HG02970 (cell line): Measurements from ENCODE around the gene TTC34.

ENCODE experiments used
- ATAC-seq: cut with Tn5 transposase; IDR thresholded peaks from one replicate; pipeline ENCODE4 v1.9.1; 2021; ENCODE audit warnings: mild to moderate bottlenecking, moderate library complexity, moderate number of reproducible peaks; ENCODE audit not compliant: unreplicated experiment, low FRiP score

TTC34 gene

DNA sequence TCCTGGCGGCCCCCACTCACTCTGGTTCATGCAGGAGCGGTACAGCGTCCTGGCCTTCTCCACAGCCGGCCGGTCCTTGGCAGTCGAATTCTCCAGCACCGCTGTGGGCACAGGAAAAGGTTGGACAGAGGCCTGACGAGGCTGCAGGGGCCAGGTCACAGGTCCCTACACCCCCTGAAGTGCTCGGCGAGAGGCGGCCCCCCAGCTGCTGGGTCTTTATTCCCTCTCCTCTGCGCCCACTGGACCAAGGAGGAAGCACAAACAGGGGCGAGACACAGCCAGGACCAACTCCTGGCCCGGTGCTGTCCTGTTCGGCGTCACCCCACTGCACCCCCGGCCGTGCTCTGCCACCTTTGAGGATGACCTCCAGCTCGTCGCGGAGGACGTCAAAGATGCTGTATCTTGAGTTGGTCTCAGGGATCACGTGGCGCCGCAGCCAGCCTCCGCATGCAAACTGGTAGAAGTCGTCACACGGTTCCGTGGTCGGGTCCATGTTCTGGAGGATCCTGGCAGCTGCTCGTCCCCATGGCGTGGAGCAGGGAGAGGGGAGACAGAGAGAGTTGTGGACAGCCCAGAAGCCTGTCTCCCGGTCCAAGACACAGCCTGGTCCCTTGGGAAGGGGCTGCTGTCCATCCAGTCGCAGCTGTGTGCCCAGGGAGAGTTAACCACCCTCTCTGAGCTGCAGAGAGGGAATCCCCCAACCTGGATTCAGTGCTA lies 192.0 kb downstream of the TTC34 start:
- ATAC-seq: no peak

DNA sequence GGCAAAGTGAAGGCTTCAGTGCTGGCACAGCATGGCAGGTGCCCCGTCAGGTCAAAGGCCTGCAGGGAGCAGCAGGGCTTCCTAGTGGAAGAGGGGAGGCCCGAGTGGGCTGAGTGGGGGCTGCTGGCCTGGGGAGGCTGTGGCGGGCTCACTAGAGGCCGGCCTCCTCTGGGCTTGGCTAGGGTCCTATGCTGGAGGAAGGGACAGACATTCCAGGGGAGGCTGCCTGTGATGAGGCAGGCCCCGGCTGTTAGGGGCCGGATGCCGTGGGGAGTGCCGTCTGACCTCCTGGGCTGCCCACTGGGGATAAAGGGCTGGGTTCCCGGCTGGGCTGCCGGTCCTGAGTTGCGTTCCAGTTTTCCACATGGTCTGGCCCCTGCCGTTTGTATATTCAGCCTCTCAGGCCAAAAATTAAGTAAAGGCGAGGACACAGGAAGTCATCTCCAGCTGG lies 193.8 kb downstream of the TTC34 start:
- ATAC-seq: no peak

DNA sequence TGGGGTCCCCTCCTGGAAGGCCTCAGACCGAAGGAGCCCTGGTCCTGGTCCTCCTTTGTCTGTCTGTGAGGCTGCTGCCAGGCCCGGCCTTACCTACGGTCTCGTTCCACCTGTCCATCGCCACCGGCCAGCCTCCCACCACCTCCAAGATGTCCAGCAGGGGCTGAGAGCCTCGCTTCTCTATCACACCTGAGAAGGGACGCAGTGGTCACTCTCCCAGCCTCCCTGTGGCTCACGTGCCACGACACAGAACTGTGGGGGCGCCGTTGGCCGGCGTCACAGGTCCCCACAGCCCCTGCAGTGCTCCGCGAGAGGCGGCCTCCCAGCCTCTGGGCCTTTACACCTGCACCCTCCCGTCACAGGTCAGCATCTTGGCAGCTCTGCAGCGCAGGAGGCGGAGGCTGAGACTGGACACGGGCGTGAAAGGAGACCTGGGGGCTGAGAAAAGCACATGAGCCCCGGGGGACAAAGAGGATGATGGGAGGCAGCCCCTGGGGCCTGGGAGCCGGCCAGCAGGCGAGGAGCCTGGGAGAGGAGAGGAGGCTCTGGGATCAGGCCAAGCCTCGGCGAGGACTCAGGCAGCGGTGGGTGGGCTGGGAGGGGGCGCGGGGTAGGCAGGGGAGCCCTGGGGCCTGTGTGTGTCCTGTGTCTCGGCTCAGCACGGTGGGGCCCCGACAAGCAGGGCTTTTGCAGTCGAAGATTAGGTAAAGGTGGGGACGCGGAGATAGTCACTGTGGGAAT lies 194.4 kb downstream of the TTC34 start:
- no peak for ATAC-seq

DNA sequence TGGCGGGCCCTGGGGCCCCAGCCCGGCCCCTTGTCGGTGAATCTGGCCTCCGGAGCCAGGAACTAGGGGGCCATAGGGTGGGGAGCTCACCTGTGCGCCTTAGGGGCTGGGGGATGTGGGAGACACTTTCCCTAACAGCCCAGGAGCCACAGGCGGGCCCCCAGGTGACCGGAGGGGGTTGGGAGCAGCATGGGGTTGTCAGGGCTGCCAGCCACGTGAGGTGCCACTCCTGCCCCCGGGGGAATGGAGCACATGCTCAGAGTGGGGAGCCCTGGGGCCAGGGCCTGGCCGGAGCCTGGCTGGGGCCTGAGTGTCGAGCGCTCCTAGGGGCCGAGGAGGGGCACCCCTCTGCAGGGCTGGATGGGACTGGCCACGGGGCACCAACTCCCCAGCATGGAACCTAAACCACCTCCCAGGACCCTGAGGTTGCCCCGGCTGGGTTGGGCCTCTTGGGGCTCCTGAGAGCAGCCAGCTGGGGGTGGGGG lies 195.1 kb downstream of the TTC34 start:
- no peak for ATAC-seq

DNA sequence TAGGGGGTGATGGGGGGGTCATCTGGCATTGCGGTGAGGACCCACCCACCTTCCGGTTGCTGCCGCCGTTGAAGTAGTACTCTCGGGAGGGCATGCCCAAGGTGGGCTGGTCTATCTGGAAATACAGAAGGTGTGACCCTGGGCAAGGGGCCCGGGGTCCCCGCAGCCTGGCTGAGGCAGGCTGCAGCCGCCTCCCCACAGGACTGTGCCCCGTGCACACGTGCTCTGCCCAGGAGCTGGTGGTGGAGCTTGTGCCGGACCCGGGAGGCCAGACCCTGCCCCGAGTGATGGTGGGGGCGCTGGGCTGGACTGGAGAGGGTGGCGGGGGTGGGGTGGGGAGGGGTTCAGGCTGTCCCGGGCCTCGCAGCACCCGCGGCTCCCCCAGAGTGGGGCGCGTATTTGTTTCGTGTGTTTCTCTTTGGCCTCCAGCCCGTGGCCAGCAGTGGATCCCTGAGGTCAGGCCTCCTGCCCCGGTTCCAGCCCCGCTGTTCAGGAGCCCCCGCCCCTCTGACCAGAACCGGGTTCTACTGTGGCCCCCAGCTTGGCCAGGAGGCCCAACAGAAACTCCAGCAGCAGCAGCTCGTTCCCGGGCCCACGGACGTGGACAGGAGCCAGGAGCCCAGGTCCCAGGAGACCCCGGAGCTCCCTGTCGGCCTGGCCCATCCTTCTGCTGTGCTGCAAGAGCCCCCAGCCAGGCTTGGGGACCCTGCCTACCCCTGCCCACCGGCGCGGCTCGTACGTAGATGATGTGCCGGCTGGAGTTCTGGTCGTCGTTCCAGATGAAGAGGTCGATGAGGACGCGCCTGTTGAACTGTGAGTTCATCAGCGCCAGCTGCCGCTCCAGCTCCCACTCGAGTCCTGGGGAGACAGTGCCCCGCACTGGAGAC lies 195.7 kb downstream of the TTC34 start:
- no peak for ATAC-seq

DNA sequence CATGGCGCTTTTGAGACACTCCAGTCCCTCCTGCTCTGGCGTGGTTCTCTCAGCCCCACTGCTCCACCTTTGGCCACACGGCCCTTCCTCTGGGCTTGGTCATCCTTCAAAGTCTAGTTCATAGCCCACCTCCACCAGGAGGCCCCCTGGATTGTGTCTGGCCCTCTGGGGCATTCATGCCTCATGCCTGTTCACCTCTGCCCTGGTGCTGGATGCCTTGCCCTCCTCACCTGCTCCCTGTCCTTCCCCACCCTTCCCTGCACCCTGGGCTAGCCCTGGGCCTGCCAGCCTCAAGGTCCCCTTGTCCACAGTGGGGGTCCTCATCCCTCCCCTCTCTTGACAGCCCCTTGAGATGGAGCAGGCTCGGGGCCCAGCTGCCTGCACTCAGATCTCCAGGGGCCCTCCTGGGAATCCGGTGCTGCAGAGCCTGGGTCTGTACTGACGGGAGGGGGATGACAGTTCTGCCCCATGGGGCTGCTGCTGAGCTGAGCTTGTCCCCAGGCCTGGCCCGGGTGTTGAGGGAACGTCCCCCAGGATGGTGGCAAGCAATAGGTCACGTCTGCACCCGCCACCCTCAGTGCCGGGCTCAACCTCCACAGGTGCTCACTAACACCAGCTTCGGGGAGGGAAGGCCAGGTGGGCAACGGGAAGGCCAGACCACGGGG lies 196.5 kb downstream of the TTC34 start:
- no peak for ATAC-seq

DNA sequence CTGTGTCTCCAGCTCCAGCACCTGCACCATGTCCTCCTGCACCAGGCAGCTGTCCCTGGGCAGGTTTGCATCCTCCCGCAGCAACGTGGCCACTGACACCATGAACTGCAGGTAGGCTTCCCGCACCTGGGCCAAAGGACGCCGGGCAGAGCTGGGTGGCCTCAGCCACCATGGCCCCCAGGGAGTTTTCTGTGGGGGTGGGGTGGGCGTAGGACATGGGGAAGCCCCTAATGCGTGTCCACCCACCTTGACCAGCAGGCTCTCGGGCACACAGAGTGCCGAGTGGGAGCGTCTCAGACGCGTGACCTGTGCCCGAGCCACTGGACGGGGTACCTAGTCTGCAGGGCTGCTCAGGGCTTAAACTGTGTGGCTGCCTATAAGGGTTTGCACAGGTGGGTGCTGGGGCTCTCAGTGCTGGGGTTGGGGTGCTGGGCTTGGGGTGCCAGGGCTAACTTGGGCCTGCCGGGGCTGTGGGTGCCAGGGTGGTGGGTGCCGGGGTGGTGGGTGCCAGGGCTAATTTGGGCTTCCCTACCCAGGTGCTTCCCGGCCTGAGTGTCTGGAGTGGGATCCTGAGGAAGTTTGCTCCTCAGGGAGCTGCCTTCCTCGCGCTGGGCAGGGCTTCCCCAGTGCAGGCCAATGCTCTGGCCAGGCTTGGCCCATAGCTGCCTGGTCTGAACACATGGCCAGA lies 197.2 kb downstream of the TTC34 start:
- no peak for ATAC-seq

DNA sequence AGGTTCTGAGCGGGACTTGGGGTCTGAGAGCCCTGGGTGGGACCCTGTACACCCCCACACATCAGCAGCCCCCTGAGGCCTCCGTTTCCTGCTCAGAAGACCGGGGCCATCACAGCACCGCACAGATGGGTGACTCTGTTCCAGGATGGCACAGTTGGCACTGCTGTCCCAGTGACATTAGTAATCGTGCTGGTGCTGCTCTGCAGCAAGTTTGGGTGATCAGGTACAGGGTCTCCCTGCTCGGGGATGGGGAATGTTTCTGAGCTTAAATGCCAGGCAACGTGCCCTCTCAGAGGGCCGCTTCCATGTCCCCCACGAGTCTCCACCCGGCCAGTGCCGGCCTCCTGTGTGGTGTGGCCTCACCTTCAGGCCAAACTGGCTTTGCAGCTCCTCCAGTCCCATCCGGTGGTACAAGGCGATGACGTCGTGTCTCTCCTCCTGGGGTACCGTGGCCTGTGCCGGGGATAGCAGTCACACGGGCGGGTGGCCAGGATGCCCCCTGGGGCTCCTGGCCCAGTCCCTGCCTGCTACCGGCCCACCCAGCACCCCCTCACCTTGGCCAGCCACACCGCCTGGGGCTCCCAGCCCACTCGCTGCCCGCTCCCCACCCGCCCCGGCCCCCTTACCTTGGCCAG lies 197.9 kb downstream of the TTC34 start:
- ATAC-seq: no peak

DNA sequence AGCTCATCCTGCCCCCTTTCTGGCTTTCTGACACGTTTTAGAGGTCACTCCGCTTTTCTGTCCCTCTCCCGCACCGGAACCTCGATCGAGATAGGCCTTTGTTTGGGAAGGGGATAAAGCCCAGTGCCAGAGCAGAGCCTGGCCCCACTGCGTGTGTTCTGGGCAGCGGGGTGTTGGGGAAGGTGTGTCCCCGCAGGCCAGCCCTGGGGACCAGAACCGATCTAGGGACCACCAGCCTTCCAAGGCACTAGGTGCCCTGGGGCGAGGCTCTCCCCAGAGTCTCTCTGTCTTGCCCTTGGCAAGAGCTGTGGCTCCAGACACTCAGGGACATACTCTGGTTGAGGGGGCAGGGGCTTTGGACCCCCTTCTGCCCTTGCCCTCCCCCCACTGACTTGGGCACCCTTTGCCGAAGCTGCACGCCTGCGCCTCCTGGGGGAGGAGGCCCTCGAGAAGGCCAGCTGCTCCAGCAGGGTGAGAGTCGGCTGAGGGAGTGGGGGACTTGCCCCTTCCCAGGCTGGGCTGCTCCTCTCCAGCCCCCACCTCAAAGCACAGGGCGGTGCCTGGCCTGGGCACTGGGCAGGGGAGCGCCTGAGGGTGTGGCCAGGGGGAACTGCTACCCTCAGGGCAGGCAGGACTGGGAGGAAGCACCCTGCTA lies 198.5 kb downstream of the TTC34 start:
- ATAC-seq: no peak

DNA sequence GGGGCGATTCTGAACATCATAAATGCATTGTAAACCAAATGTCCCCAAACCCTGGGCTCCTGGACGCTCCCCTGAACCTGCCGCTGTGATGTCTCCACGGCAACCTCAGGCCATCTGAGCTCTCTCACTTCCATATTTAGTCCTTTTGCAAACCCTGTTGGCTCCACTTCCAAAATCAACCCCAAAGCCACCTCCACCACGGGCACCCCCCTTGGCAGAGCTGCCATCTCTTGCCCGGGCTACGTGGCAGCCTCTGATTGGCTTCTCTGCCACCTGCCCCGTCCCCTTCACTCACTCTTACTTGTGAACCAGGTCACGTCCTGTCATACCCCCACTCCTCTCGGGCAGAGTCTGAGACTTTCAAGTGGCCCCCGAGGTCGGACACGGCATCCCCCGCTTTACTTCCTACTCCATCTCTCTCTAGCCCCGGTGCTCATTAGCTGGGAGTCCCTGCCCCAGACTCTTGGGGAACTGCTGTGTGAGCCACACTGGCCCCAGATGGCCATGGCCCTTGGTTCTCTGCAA lies 199.1 kb downstream of the TTC34 start:
- ATAC-seq: no peak

DNA sequence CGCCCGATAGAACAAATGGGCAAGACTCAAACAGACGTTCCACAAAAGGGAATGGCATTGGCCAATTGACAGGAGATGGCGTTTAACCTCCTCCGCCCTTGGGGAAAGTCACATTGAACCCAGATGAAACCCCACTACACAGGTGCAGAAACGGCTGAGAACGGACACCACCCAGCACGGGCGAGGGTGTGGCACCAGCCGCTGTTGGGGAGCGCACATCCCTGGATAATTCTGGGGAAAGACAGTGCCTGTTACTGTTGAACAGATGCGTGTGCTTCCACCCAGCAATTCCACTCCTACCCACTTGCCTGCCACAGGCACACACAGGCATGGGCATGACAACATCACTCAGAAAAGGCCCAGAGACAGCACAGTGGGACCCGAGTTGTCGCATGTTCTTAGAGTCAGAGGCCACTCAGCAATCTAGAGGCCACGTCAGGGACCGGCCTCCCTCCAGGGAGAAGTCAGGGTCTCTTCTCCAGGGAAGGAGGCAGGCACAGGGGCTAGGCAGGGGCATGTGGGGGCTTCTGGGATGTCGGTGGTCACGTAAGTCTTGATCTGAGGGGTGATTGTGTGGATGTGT lies 199.7 kb downstream of the TTC34 start:
- no peak for ATAC-seq

DNA sequence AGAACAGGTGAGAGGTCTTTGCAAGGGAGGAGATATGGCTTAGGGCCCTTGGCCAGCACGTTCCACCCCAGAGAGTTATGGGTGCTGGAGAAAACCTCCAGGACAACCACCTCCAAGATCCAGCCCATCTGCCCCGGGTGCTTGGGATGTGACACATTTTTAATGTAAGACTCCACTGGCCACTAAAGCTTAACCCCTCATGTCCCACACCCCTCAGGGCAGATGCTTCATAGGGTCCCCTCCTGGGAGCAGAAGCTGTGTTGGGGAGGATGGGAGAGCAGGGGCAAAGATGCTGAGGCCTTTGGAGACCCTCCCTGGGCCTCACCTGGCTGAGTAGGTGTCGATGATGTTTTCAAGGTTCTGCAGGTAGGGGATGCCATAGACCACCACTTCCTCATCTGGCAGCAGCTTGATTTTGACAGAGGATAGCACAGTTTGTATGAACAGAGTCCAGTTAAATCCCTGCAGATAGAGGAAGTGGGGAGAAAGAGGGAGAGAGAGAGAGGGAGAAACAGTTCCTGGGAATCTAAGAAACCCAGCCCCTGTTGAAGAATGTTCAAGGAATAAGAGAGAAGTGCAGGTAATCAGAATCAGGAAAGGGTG lies 203.1 kb downstream of the TTC34 start:
- ATAC-seq: no peak

DNA sequence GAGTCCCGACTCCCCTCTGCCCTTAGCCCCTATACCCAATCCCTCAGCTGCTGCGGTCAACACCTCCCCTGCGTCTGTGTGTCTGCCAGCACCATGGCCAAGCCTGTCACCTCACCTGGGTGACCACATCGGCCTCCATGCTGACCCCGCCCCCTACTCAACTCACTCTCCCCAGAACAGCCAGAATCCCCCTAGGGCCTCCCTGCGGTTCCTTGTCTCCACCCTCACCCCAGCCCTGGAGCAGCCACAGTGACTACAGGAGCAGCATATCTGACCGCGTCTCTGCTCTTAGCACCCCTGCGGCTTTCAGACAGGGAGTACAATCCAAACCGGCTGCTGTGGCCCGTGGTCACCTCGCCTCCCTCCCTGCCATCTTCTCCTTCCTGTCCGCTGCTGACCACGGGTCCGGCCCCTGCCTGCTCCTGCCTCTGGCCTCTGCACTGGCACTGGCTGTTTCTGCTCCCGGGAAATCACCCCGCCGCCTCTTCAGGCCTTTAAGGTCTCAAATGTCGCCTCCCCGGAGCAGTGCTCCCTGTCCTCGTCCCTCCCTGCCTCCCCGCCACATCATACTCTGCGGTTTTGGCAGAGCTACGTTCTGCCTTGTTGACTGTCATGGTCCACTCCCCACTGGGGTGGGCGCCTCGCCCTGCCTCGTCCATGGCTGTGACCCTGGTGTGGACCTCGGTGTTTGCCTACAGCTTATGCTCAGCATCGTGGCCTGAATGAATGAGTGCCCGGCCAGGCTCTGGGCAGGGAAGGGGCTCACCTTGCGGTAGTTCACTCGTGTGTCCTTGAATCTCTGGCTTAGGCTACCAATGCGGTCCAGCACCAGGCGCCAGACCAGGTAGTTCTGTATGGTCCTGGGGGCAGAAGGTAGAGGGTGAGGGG lies 203.8 kb downstream of the TTC34 start:
- ATAC-seq: no peak

DNA sequence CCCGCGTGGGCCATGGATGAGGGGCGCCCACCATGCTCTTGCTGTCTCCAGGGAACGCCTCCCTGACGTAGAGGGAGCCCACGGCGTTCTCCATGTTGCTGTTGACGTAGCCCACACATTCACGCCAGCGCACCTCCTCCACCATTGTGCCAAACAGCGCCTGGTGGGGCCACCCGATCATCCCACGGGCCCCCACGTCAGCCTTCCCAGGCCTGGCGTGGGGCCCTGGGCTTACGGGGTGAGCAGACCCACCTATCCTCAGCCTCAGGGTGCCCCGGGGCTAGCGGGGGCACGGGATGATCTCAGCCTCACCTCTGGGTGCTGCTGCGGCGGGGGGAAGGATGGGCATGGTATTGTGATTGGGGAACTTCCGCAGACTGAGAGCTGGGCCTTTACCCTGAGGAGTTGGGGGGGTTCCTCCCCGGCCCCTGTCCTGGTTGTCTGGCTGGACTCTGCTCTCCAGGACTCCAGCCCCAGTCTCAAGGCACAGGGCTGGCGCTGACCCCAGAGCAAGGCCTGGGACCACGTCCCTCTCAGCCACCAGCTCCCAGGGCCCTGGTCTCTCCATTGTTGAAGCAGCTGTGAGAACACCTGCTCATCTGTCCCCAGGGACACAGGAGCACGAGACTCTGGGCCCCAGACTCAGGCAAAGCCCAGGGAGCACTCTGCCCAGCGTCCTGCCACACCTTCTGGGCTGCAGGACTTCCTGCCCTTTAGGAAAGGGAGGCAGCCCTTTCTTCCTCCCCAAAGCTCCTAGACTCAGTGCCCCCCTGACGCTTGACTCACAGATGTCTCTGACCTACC lies 204.8 kb downstream of the TTC34 start:
- ATAC-seq: no peak

DNA sequence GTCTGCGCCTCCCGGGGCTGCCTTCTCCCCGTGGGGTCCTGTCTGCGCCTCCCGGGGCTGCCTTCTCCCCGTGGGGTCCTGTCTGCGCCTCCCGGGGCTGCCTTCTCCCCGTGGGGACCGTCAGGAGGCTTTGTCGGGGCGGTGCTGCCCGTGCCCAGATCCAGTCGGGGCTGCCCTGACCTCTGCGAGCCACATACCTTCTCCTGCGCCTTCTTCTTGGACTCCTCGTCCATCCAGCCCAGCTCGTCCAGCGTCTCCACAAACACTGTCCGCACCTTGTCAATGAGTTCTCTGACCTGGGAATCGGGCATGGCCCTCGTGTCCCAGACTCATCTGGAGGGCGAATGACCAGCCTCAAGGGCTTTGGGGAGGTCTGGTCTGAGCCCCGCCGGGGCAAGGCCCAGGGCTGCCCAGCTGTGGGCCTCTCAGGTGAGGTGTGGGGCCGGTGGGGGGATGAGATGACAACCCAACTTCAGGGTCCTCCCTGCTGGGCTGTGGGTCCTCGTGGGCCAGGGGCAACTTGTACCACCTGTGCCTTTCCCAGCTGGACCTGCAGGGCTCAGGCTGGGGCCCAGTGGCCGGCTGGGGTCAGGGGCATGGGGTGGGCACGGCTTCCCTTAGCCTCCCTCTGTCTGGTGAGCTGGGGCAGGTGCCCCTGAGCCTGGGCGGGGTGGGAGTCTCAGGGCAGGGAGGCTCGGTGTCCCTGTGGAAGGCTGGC lies 205.5 kb downstream of the TTC34 start:
- no peak for ATAC-seq
